Neural cell (in vitro differentiated cells): ENCODE measurements around the gene CDH4.

Experiments
- EP300 ChIP-seq: fragments of 450-650 bp; conservative IDR thresholded peaks from 2 replicates; pipeline ENCODE4 v1.6.1; 2014; ENCODE audit warnings: antibody characterized with exemption, mild to moderate bottlenecking, moderate library complexity; ENCODE audit not compliant: poor library complexity, severe bottlenecking
- EZH2 ChIP-seq: fragments of 200-600, 300-800 bp; shearing (Covaris generic), sonication (generic); IDR thresholded peaks from 2 replicates; pipeline ENCODE4 v1.6.1; 2014; ENCODE audit warnings: antibody characterized with exemption, low read length, borderline replicate concordance, mild to moderate bottlenecking; ENCODE audit not compliant: insufficient read depth, poor library complexity, severe bottlenecking
- MXI1 ChIP-seq: fragments of 450-650 bp; conservative IDR thresholded peaks from 2 replicates; pipeline ENCODE4 v1.6.1; 2014; ENCODE audit warnings: antibody characterized with exemption, mild to moderate bottlenecking; ENCODE audit not compliant: poor library complexity, severe bottlenecking
- POLR2AphosphoS5 ChIP-seq: IDR thresholded peaks from 2 replicates; pipeline ENCODE4 v1.6.1; 2012
- RAD21 ChIP-seq: fragments of 450-650 bp; conservative IDR thresholded peaks from 2 replicates; pipeline ENCODE4 v1.6.1; 2014; ENCODE audit warnings: antibody characterized with exemption, mild to moderate bottlenecking, moderate library complexity
- SMC3 ChIP-seq: fragments of 450-650 bp; conservative IDR thresholded peaks from 2 replicates; pipeline ENCODE4 v1.6.1; 2014; ENCODE audit warnings: antibody characterized with exemption, mild to moderate bottlenecking, moderate library complexity; ENCODE audit not compliant: poor library complexity
- TAF1 ChIP-seq: IDR thresholded peaks from 2 replicates; pipeline ENCODE4 v1.6.1; 2012; ENCODE audit warnings: low read depth
- TF ChIP-seq, protein P1 (sequence below): IDR thresholded peaks from 2 replicates; pipeline ENCODE4 v1.6.1; 2012; ENCODE audit warnings: borderline replicate concordance
- TF ChIP-seq, protein P2 (sequence below): fragments of 450-650 bp; IDR thresholded peaks from 2 replicates; pipeline ENCODE4 v1.5.1; 2014; ENCODE audit warnings: antibody characterized with exemption, mild to moderate bottlenecking, moderate library complexity; ENCODE audit not compliant: poor library complexity, severe bottlenecking

DNA sequence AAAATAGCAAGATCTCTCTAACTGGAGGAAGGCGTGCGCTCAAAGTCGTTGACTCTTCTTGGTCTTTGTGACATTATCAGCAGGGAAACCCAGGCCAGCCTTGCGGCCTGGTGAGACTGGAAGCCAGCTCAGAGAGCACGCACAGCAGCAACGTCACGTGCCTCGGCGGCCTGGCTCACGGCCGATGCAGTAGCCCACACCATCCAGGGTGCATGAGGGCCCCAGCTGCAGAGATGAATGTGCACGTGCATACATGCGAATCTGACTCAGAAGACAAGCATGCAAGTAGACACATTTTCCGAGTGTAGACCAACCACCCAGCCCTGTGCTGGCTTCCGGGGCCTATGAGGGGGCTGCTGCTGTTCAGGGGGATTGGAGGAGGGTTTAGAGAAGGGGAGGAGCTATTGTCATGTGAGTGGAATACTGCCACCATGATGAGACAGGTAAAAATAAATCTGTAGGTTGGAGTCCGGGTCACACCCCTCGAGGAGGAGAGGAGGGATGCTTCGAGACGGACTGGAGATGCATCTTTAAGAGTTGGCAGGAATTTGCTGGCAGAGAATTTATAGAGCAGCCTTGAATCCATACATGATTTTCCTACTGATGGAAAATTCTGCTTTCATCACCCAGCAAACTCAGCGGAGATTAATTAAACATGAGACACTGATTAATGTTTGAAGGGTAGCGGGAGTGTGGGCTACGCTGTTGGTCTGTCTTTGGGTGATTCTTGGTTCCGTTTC is 388.2 kb downstream of the CDH4 start:
- TF ChIP-seq, protein P1, sequence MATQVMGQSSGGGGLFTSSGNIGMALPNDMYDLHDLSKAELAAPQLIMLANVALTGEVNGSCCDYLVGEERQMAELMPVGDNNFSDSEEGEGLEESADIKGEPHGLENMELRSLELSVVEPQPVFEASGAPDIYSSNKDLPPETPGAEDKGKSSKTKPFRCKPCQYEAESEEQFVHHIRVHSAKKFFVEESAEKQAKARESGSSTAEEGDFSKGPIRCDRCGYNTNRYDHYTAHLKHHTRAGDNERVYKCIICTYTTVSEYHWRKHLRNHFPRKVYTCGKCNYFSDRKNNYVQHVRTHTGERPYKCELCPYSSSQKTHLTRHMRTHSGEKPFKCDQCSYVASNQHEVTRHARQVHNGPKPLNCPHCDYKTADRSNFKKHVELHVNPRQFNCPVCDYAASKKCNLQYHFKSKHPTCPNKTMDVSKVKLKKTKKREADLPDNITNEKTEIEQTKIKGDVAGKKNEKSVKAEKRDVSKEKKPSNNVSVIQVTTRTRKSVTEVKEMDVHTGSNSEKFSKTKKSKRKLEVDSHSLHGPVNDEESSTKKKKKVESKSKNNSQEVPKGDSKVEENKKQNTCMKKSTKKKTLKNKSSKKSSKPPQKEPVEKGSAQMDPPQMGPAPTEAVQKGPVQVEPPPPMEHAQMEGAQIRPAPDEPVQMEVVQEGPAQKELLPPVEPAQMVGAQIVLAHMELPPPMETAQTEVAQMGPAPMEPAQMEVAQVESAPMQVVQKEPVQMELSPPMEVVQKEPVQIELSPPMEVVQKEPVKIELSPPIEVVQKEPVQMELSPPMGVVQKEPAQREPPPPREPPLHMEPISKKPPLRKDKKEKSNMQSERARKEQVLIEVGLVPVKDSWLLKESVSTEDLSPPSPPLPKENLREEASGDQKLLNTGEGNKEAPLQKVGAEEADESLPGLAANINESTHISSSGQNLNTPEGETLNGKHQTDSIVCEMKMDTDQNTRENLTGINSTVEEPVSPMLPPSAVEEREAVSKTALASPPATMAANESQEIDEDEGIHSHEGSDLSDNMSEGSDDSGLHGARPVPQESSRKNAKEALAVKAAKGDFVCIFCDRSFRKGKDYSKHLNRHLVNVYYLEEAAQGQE = no peak
- TF ChIP-seq POLR2AphosphoS5 = no peak
- TF ChIP-seq, protein P2, sequence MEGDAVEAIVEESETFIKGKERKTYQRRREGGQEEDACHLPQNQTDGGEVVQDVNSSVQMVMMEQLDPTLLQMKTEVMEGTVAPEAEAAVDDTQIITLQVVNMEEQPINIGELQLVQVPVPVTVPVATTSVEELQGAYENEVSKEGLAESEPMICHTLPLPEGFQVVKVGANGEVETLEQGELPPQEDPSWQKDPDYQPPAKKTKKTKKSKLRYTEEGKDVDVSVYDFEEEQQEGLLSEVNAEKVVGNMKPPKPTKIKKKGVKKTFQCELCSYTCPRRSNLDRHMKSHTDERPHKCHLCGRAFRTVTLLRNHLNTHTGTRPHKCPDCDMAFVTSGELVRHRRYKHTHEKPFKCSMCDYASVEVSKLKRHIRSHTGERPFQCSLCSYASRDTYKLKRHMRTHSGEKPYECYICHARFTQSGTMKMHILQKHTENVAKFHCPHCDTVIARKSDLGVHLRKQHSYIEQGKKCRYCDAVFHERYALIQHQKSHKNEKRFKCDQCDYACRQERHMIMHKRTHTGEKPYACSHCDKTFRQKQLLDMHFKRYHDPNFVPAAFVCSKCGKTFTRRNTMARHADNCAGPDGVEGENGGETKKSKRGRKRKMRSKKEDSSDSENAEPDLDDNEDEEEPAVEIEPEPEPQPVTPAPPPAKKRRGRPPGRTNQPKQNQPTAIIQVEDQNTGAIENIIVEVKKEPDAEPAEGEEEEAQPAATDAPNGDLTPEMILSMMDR = no peak
- no peak for TF ChIP-seq EP300
- no peak for TF ChIP-seq TAF1
- TF ChIP-seq EZH2 = no peak
- TF ChIP-seq MXI1 = no peak
- TF ChIP-seq SMC3 = no peak
- TF ChIP-seq RAD21 = no peak
